Suprapubic skin (tissue), 4 donors: ENCODE results near the gene CCDC70. TPM values are rescaled to one million over a fixed set of nuclear protein-coding genes. Genes with fewer than 3 reads are reported as not detected.

ENCODE experiments used
- DNase-seq, 2 donors: peaks; one replicate each; pipeline ENCODE4 v3.0.0-alpha.2; 2019; ENCODE audit warnings: low spot score in 2 of 2
- H3K27ac ChIP-seq: fragments of 200-600 bp; sonication (generic); one replicate; pipeline ENCODE4 v1.5.1; 2019
- H3K27me3 ChIP-seq: fragments of 200-600 bp; sonication (generic); one replicate; pipeline ENCODE4 v1.5.1; 2019
- H3K36me3 ChIP-seq: fragments of 200-600 bp; sonication (generic); one replicate; pipeline ENCODE4 v1.5.1; 2019
- H3K4me1 ChIP-seq: fragments of 200-600 bp; sonication (generic); one replicate; pipeline ENCODE4 v1.5.1; 2019
- H3K4me3 ChIP-seq: fragments of 200-600 bp; sonication (generic); one replicate; pipeline ENCODE4 v1.5.1; 2019; ENCODE audit warnings: mild to moderate bottlenecking
- H3K9me3 ChIP-seq: fragments of 200-600 bp; sonication (generic); one replicate; pipeline ENCODE4 v1.5.1; 2019
- CTCF ChIP-seq, 2 donors: fragments of 200-600 bp in 1 of 2; fragments of 450-650 bp in 1 of 2; sonication (generic) in 1 of 2; IDR thresholded peaks; one replicate each; pipeline ENCODE4 v1.5.1; 2016 to 2019; ENCODE audit warnings: antibody characterized with exemption in 2 of 2, mild to moderate bottlenecking in 1 of 2, moderate library complexity in 1 of 2
- EP300 ChIP-seq: sonication (generic); formaldehyde crosslinking; IDR thresholded peaks from one replicate; pipeline ENCODE4 v1.6.1; 2017; ENCODE audit warnings: antibody characterized with exemption
- POLR2A ChIP-seq, 2 donors: fragments of 450-650 bp; IDR thresholded peaks; one replicate each; pipeline ENCODE4 v1.6.1; 2017; ENCODE audit warnings: antibody characterized with exemption in 2 of 2, mild to moderate bottlenecking in 2 of 2, moderate library complexity in 2 of 2
- POLR2AphosphoS5 ChIP-seq, 3 donors: sonication (generic); formaldehyde crosslinking; IDR thresholded peaks; one replicate each; pipeline ENCODE4 v1.6.1; 2017; ENCODE audit warnings: antibody characterized with exemption in 3 of 3
- WGBS: methylation state at CpG from one replicate; pipeline ENCODE4 v1.1.5; 2018; 5-methylcytosine and 5-hydroxymethylcytosine counted together
- total RNA-seq, 4 donors: library from RNA; depleted of rRNA; stranded (reverse); fragments of >200 nt; gene quantifications; one replicate each; pipeline ENCODE4 v1.1.0, GENCODE V29; 2016

Gene CCDC70
- total RNA-seq, 4 donors from 2014 or later: not detected

- WGBS: 82% methylated on average over 8 of the region's 8 CpGs
- TF ChIP-seq CTCF (IDR thresholded peaks at IDR 0.05) (no peak), EP300 (no peak), POLR2AphosphoS5 (IDR thresholded peaks at IDR 0.05) (no peak), POLR2A (IDR thresholded peaks at IDR 0.05) (no peak)
- no peaks in the 10 kb centered on the region for H3K9me3 ChIP-seq
- H3K27me3 ChIP-seq: no peaks in the 10 kb centered on the region
- H3K4me1 ChIP-seq: peaks cover 31% of the 10 kb centered on the region
- no peak overlapping the region for H3K4me3 ChIP-seq
- no peak overlapping the region for H3K27ac ChIP-seq
- DNase-seq: no peak
- H3K36me3 ChIP-seq: no peaks in the 10 kb centered on the region
These were observed 44.1 kb upstream of the CCDC70 start for GRCh38 chr13:51817717-51818116.

GRCh38 chr13:51818276-51818675 is 43.5 kb upstream of the CCDC70 start:
- Histone ChIP-seq H3K27ac (no peak overlapping the region), H3K4me3 (no peak overlapping the region), H3K36me3 (no peaks in the 10 kb centered on the region), H3K9me3 (no peaks in the 10 kb centered on the region), H3K4me1 (peaks cover 31% of the 10 kb centered on the region), H3K27me3 (no peaks in the 10 kb centered on the region)
- TF ChIP-seq EP300 (no peak), POLR2AphosphoS5 (IDR thresholded peaks at IDR 0.05) (no peak), CTCF (IDR thresholded peaks at IDR 0.05) (no peak), POLR2A (IDR thresholded peaks at IDR 0.05) (no peak)
- WGBS: over 99% methylated on average over 4 of the region's 4 CpGs
- DNase-seq: no peak

DNA sequence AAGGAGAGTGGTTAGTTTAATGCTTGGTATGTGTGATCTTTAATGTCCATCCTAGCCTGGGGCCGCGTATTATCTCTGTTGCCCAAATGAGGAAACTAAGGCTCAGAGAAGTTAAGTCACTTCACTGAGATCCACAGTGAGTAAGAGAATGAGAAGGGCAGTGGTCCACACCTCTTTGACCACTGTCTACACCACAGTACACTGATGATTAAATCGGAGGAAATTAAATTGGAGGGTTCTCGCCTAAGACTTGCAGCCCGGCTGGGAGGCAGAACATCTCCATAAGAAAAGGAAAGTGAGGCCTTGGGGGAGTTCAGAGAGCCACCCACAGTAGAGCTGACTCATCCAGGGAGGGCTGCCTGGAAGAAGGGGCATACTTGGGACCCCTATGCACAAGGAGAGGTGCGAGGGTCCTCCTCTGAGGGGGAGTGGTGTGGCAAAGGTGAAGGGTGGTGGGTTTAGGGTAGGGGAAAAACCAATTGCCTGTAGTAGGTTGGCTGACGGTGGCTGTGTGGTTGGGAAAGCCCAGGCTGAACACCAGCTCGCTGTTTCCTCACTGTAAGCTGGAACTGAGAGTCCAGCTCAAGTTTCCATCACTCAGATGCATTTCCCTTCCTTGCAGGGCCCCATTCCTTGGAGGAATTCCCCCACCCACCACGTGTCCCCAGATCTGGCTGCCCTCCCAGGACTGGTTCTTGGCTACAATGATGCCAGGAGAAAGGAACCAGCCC is 42.8 kb upstream of the CCDC70 start:
- WGBS: 63% methylated on average over 9 of the region's 9 CpGs
- no peak overlapping the region for H3K4me3 ChIP-seq
- H3K27ac ChIP-seq: no peak overlapping the region
- no peaks in the 10 kb centered on the region for H3K9me3 ChIP-seq
- peaks cover 31% of the 10 kb centered on the region for H3K4me1 ChIP-seq
- H3K27me3 ChIP-seq: no peaks in the 10 kb centered on the region
- no peaks in the 10 kb centered on the region for H3K36me3 ChIP-seq
- no peak for DNase-seq
- TF ChIP-seq EP300: no peak

DNA sequence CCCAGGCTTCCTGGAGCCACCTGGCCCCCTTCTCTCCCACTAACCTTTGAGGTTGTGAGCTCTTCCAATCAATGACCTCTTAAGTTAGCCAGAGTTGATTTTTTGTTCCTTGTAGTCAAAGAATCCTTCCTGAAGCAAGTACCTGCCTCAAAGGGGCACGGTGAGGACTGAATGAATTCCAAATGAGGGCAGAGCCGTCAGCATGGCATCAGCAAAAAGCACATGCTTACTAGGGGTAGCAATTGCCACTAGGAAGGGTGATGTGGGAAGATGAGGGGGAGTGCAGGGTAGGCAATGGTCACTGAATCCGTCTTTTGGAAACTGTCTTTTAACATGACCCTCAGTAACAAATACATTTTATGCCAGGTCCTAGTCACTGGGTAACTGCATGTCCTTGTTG is 42.2 kb upstream of the CCDC70 start:
- no peaks in the 10 kb centered on the region for H3K9me3 ChIP-seq
- no peak for TF ChIP-seq CTCF (IDR thresholded peaks at IDR 0.05)
- no peak for TF ChIP-seq POLR2AphosphoS5 (IDR thresholded peaks at IDR 0.05)
- no peak for TF ChIP-seq EP300
- TF ChIP-seq POLR2A (IDR thresholded peaks at IDR 0.05): no peak
- H3K36me3 ChIP-seq: no peaks in the 10 kb centered on the region
- no peak overlapping the region for H3K4me3 ChIP-seq
- no peak overlapping the region for H3K27ac ChIP-seq
- 81% methylated on average over 3 of the region's 3 CpGs for WGBS
- no peaks in the 10 kb centered on the region for H3K27me3 ChIP-seq
- DNase-seq: no peak
- peaks cover 31% of the 10 kb centered on the region for H3K4me1 ChIP-seq

DNA sequence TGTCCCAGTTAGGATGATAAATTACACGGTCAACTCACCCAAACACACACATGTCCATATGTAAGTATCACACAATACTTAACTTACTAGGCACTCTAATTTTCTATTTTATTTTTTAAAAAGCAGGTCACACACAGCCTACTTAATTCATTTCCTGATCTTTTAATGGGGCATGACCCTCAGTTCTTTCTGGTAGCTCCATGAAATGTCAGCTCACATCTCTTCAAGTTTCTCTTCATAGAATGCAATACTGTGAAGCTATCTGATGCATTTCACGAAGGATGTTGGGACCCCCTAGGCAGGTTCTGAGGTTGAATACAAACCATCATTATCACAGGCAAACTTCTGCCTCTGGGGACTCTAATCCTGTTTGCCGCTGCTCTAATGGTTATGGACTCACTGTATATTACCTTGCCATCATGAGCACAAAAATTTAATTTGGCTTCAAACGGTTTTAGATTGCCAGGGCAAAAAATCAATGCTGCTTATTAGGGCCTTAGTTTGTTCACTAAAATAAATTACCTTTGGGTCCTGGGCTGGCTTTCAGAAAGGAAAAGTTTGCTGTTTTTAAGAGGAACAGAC is 41.7 kb upstream of the CCDC70 start:
- DNase-seq: no peak
- Histone ChIP-seq H3K36me3 (no peaks in the 10 kb centered on the region), H3K9me3 (no peaks in the 10 kb centered on the region), H3K27me3 (no peaks in the 10 kb centered on the region), H3K27ac (no peak overlapping the region), H3K4me1 (peaks cover 26% of the 10 kb centered on the region), H3K4me3 (no peak overlapping the region)
- TF ChIP-seq POLR2AphosphoS5 (IDR thresholded peaks at IDR 0.05) (no peak), EP300 (no peak), CTCF (IDR thresholded peaks at IDR 0.05) (no peak), POLR2A (IDR thresholded peaks at IDR 0.05) (no peak)
- 85% methylated on average over 4 of the region's 4 CpGs for WGBS
